T-cell (primary cell): ENCODE results near the gene KRT79. TPM values are rescaled to one million over a fixed set of nuclear protein-coding genes. Genes with fewer than 3 reads are reported as not detected.
"Not testable (repeated sequence)": the region's sequence is repeated elsewhere in the genome, so short reads cannot be mapped to it uniquely, and the experiment has no call there.

ENCODE experiments used
- ATAC-seq, 4 experiments: fragments of 200-7000 bp in 3 of 4; fragments of 150-1000 bp in 1 of 4; cut with Tn5 transposase; replicated peaks in 1 of 4; 1 replicate in 3 of 4; 2 replicates in 1 of 4; pipeline ENCODE4 v1.10.0; 2021; ENCODE audit warnings: moderate library complexity in 3 of 4, mild to moderate bottlenecking in 2 of 4, moderate number of reproducible peaks in 1 of 4
- CTCF ChIA-PET, 2 donors: fragments of 300-600 bp; sonication (Branson Sonifier 250); formaldehyde crosslinking; loops; one replicate each; lab custom pipeline; 2022; ENCODE audit warnings: antibody characterized with exemption in 2 of 2; lab: Charles Lee
- POLR2A ChIA-PET, 2 donors: fragments of 300-600 bp; sonication (Branson Sonifier 250); formaldehyde crosslinking; loops; one replicate each; lab custom pipeline; 2022; ENCODE audit warnings: antibody characterized with exemption in 2 of 2; lab: Charles Lee
- DNase-seq, 35 experiments: peaks; one replicate each; pipeline versions ENCODE4 v3.0.0 to v3.0.0-alpha.2; 2013 to 2023
- H3K27ac ChIP-seq: one replicate; pipeline ENCODE4 v1.5.1; 2013; ENCODE audit warnings: low read length
- H3K27me3 ChIP-seq, 2 experiments: replicated peaks in 1 of 2; 1 replicate in 1 of 2; 2 replicates in 1 of 2; pipeline versions ENCODE4 v1.6.1 to v1.7.0; 2013; ENCODE audit warnings: low read length in 1 of 2, mixed read lengths in 1 of 2; ENCODE audit not compliant: control insufficient read depth in 2 of 2, insufficient read depth in 2 of 2; ENCODE audit errors: extremely low read depth in 1 of 2
- H3K36me3 ChIP-seq, 2 donors: 1 replicate in 1 of 2; 2 replicates in 1 of 2; pipeline versions ENCODE4 v1.6.1 to v1.7.0; 2013; ENCODE audit warnings: low read length in 1 of 2; ENCODE audit not compliant: control insufficient read depth in 2 of 2, insufficient read depth in 1 of 2; ENCODE audit errors: extremely low read depth in 1 of 2
- H3K4me1 ChIP-seq, 2 experiments: 1 replicate in 1 of 2; 2 replicates in 1 of 2; pipeline versions ENCODE4 v1.6.1 to v1.7.0; 2013; ENCODE audit warnings: low read length in 2 of 2, mixed read lengths in 1 of 2; ENCODE audit not compliant: insufficient read depth in 2 of 2, control insufficient read depth in 1 of 2; ENCODE audit errors: extremely low read depth in 1 of 2
- H3K4me3 ChIP-seq, 2 donors: 1 replicate in 1 of 2; 2 replicates in 1 of 2; pipeline versions ENCODE4 v1.5.1 to v1.7.0; 2013; ENCODE audit warnings: mild to moderate bottlenecking in 2 of 2, low read length in 1 of 2, moderate library complexity in 1 of 2; ENCODE audit not compliant: control insufficient read depth in 1 of 2; ENCODE audit errors: extremely low read depth in 1 of 2
- H3K9me3 ChIP-seq: 2 replicates; pipeline ENCODE4 v1.7.0; 2013
- H3K27ac Mint-ChIP-seq, 2 donors: one replicate each; pipeline ENCODE4 v1.8.0; 2020 to 2021; ENCODE audit warnings: mild to moderate bottlenecking in 2 of 2, mixed read lengths in 2 of 2
- H3K27me3 Mint-ChIP-seq, 2 donors: one replicate each; pipeline ENCODE4 v1.8.0; 2021 to 2022; ENCODE audit warnings: mixed read lengths in 2 of 2
- H3K36me3 Mint-ChIP-seq: one replicate; pipeline ENCODE4 v1.8.0; 2021; ENCODE audit warnings: mixed read lengths
- H3K4me1 Mint-ChIP-seq, 3 donors: one replicate each; pipeline ENCODE4 v1.8.0; 2020 to 2022; ENCODE audit warnings: mixed read lengths in 3 of 3, mild to moderate bottlenecking in 1 of 3
- H3K4me3 Mint-ChIP-seq, 3 donors: one replicate each; pipeline ENCODE4 v1.8.0; 2020 to 2022; ENCODE audit warnings: mild to moderate bottlenecking in 3 of 3, mixed read lengths in 3 of 3, moderate library complexity in 3 of 3
- H3K9me3 Mint-ChIP-seq, 3 donors: one replicate each; pipeline ENCODE4 v1.8.0; 2020 to 2022; ENCODE audit warnings: mixed read lengths in 3 of 3
- WGBS: methylation state at CpG from one replicate; pipeline ENCODE4 v1.1.5; 2013; ENCODE audit warnings: missing lambda C conversion rate; ENCODE audit not compliant: insufficient coverage; 5-methylcytosine and 5-hydroxymethylcytosine counted together
- total RNA-seq, 35 experiments: library from RNA in 6 of 35; stranded (reverse) in 6 of 35; fragments of 120-200 nt in 1 of 35; gene quantifications; one replicate each; pipeline versions ENCODE4 v1.2.1 to v1.2.4 and lab custom pipeline; 2013 to 2026

KRT79 gene
- total RNA-seq (under 1 TPM in 1 of 5 donors, not detected in 4; 0.28 TPM), total RNA-seq (lab: John Stamatoyannopoulos, UW) (0 to 0.41 (median 0) reads per million in 29 experiments)
- not detected for total RNA-seq (2013)

- Mint-ChIP-seq H3K27ac (no peak within 1 kb of the TSS), H3K27me3 (peaks cover 5 to 20% of the 10 kb centered on the region in 2 donors), H3K36me3 (no peaks in the 10 kb centered on the region), H3K4me1 (peaks cover 20 to 31% (median 25%) of the 10 kb centered on the region in 3 donors), H3K4me3 (no peak within 1 kb of the TSS), H3K9me3 (no peaks in the 10 kb centered on the region)
- 74% methylated on average over 9 of the region's 22 CpGs for WGBS
- H3K9me3 ChIP-seq: no peaks in the 10 kb centered on the region
- peaks cover 0 to 24% of the 10 kb centered on the region in 2 experiments for H3K27me3 ChIP-seq
- no peak within 1 kb of the TSS for H3K4me3 ChIP-seq
- ATAC-seq (no peak), DNase-seq (no peak)
- H3K4me1 ChIP-seq: peaks cover 3 to 25% of the 10 kb centered on the region in 2 experiments
- POLR2A ChIA-PET: no interaction called here
- CTCF ChIA-PET: no interaction called here
- no peak within 1 kb of the TSS for H3K27ac ChIP-seq
- H3K36me3 ChIP-seq: no peaks in the 10 kb centered on the region
These were observed at the start of gene KRT79 for GRCh38 chr12:52833922-52834726. Gene KRT79, minus strand, starts transcription at chr12:52834311. Its CDS starts 51 bp downstream, at chr12:52834260.

- Mint-ChIP-seq H3K27me3 (peaks cover 7 to 11% of the 10 kb centered on the region in 2 donors), H3K4me1 (peaks cover 7 to 12% (median 11%) of the 10 kb centered on the region in 3 donors), H3K4me3 (peak overlapping the region in 1 of 3 donors; percentile 68)
- POLR2A ChIA-PET, H3K9me3 Mint-ChIP-seq, H3K9me3 ChIP-seq, H3K27ac ChIP-seq, H3K4me3 ChIP-seq, H3K36me3 ChIP-seq, DNase-seq, H3K27ac Mint-ChIP-seq, ATAC-seq, H3K36me3 Mint-ChIP-seq: not testable (repeated sequence)
- Histone ChIP-seq H3K27me3 (peaks cover 0 to 51% of the 10 kb centered on the region in 2 experiments), H3K4me1 (peaks cover 0 to 17% of the 10 kb centered on the region in 2 experiments)
- 100% methylated on average over 1 of the region's 8 CpGs for WGBS
- CTCF ChIA-PET: interaction anchor here (0.6 to 5.0 kb wide), 25 partner anchors 9 to 727 kb away, joined by 3 to 45 read pairs (median 4); no protein-coding TSS in a partner anchor
These were observed 46.4 kb upstream of the KRT79 start for GRCh38 chr12:52880499-52880898.

GRCh38 chr12:52879394-52880351, 45.6 kb upstream of the KRT79 start:
- peaks cover 9 to 15% (median 15%) of the 10 kb centered on the region in 3 donors for H3K4me1 Mint-ChIP-seq
- H3K4me3 ChIP-seq: peak overlapping the region in 1 of 2 donors; percentile 30

GRCh38 chr12:52878507-52879393, 44.6 kb upstream of the KRT79 start:
- POLR2A ChIA-PET: interaction anchor here (0.6 kb wide), 2 partner anchors 9 to 1009 kb away, joined by 3 to 4 read pairs; no protein-coding TSS in a partner anchor
- Histone ChIP-seq H3K27me3 (peaks cover 0 to 57% of the 10 kb centered on the region in 2 experiments), H3K9me3 (no peaks in the 10 kb centered on the region), H3K4me1 (peaks cover 0 to 27% of the 10 kb centered on the region in 2 experiments), H3K4me3 (no peak overlapping the region), H3K27ac (no peak overlapping the region), H3K36me3 (no peaks in the 10 kb centered on the region)
- ATAC-seq (no peak), DNase-seq (no peak)
- Mint-ChIP-seq H3K4me1 (peaks cover 14 to 21% (median 16%) of the 10 kb centered on the region in 3 donors), H3K36me3 (no peaks in the 10 kb centered on the region), H3K27me3 (peaks cover 3 to 11% of the 10 kb centered on the region in 2 donors), H3K4me3 (peak overlapping the region in 1 of 3 donors; percentile 32), H3K9me3 (no peaks in the 10 kb centered on the region), H3K27ac (no peak overlapping the region)
- CTCF ChIA-PET: interaction anchor here (0.6 to 5.0 kb wide), 22 partner anchors 8 to 721 kb away, joined by 3 to 45 read pairs (median 7); no protein-coding TSS in a partner anchor
- WGBS: 83% methylated on average over 9 of the region's 17 CpGs

More at GRCh38 chr12:52879394-52880351, 45.6 kb upstream of the KRT79 start:
- Histone ChIP-seq H3K27ac (no peak overlapping the region), H3K4me1 (peaks cover 0 to 19% of the 10 kb centered on the region in 2 experiments), H3K27me3 (peaks cover 0 to 51% of the 10 kb centered on the region in 2 experiments), H3K9me3 (no peaks in the 10 kb centered on the region), H3K36me3 (no peaks in the 10 kb centered on the region)
- peaks cover 7 to 11% of the 10 kb centered on the region in 2 donors for H3K27me3 Mint-ChIP-seq
- 15% methylated on average over 28 of the region's 38 CpGs for WGBS
- ChIA-PET CTCF (interaction anchor here (0.6 to 5.0 kb wide), 35 partner anchors 9 to 726 kb away, joined by 3 to 45 read pairs (median 4); no protein-coding TSS in a partner anchor), POLR2A (interaction anchor here (0.6 kb wide), 2 partner anchors 10 to 1010 kb away, joined by 3 to 4 read pairs; no protein-coding TSS in a partner anchor)
- no peak overlapping the region for H3K27ac Mint-ChIP-seq
- H3K36me3 Mint-ChIP-seq: no peaks in the 10 kb centered on the region
- peak; percentile 32 to 83 (median 71) for DNase-seq
- peak; percentile 91 to 98 (median 94) for ATAC-seq
- H3K4me3 Mint-ChIP-seq: peak overlapping the region; percentile 56 to 69 (median 68)
- no peaks in the 10 kb centered on the region for H3K9me3 Mint-ChIP-seq

GRCh38 chr12:52877242-52877641, 43.1 kb upstream of the KRT79 start:
- peaks cover 3 to 11% of the 10 kb centered on the region in 2 donors for H3K27me3 Mint-ChIP-seq
- no peak overlapping the region for H3K4me3 ChIP-seq
- peaks cover 0 to 55% of the 10 kb centered on the region in 2 experiments for H3K27me3 ChIP-seq
- no peaks in the 10 kb centered on the region for H3K9me3 ChIP-seq
- WGBS: 83% methylated on average over 3 of the region's 3 CpGs
- H3K9me3 Mint-ChIP-seq: no peaks in the 10 kb centered on the region
- ChIA-PET POLR2A (interaction anchor here in 1 of 2 donors (1.0 kb wide), 1 partner anchor 297 kb away, joined by 19 read pairs; no protein-coding TSS in a partner anchor), CTCF (interaction anchor here (0.6 to 5.0 kb wide), 3 partner anchors 295 to 1460 kb away, joined by 3 to 45 read pairs (median 5); no protein-coding TSS in a partner anchor)
- H3K27ac ChIP-seq: no peak overlapping the region
- no peaks in the 10 kb centered on the region for H3K36me3 ChIP-seq
- no peak overlapping the region for H3K4me3 Mint-ChIP-seq
- H3K4me1 Mint-ChIP-seq: peaks cover 21 to 31% (median 22%) of the 10 kb centered on the region in 3 donors
- ATAC-seq (no peak), DNase-seq (no peak)
- H3K4me1 ChIP-seq: peaks cover 0 to 33% of the 10 kb centered on the region in 2 experiments
- H3K36me3 Mint-ChIP-seq: no peaks in the 10 kb centered on the region
- no peak overlapping the region for H3K27ac Mint-ChIP-seq
